DOHH2 (cell line): ENCODE data around the gene C15orf61.

Source experiments
- CTCF ChIP-seq: fragments of 200-600 bp; sonication (generic); IDR thresholded peaks from one replicate; pipeline ENCODE4 v1.5.1; 2014; ENCODE audit warnings: antibody characterized with exemption, mild to moderate bottlenecking, low read depth, low read length; ENCODE audit not compliant: poor library complexity, severe bottlenecking
- EZH2phosphoT487 ChIP-seq: fragments of 200-600 bp; sonication (generic); IDR thresholded peaks from 2 replicates; pipeline ENCODE4 v1.6.1; 2017; ENCODE audit warnings: borderline replicate concordance, mild to moderate bottlenecking, antibody characterized with exemption, low read length, moderate library complexity, mixed read lengths

- no peak for TF ChIP-seq CTCF
- no peak for TF ChIP-seq EZH2phosphoT487
Observed at GRCh38 chr15:67506775-67507747, 13.9 kb upstream of the C15orf61 start.
